Pancreas (tissue), 10 donors: Measurements from ENCODE around the gene C1QTNF8. TPM values are rescaled to one million over a fixed set of nuclear protein-coding genes. Genes with fewer than 3 reads are reported as not detected.
"Not testable (repeated sequence)": the region's sequence is repeated elsewhere in the genome, so short reads cannot be mapped to it uniquely, and the experiment has no call there.

Experiments used
- ATAC-seq, 4 donors: fragments of 200-7000 bp; cut with Tn5 transposase; one replicate each; pipeline versions ENCODE4 v1.8.0 to v1.9.1; 2020; ENCODE audit warnings: mild to moderate bottlenecking in 4 of 4, moderate library complexity in 4 of 4
- DNase-seq, 6 donors: peaks; one replicate each; pipeline ENCODE4 v3.0.0-alpha.2; 2020
- FAIRE-seq: peaks from 2 replicates; lab custom pipeline; 2012; peaks lifted over from hg19 to GRCh38; lab: Jason Lieb, UNC
- H3K27ac ChIP-seq, 4 donors: fragments of 200-600 bp; sonication (generic); 1 replicate in 3 of 4; 2 replicates in 1 of 4; pipeline versions ENCODE4 v1.5.0 to v1.8.0; 2020
- H3K27me3 ChIP-seq, 4 donors: fragments of 200-600 bp; one replicate each; pipeline ENCODE4 v1.8.0; 2021
- H3K36me3 ChIP-seq, 3 donors: fragments of 200-600 bp; sonication (generic) in 1 of 3; one replicate each; pipeline versions ENCODE4 v1.5.0 to v1.8.0; 2020 to 2021
- H3K4me1 ChIP-seq, 3 donors: fragments of 200-600 bp; one replicate each; pipeline ENCODE4 v1.8.0; 2021
- H3K4me3 ChIP-seq, 4 donors: fragments of 200-600 bp; sonication (generic) in 2 of 4; one replicate each; pipeline versions ENCODE4 v1.5.0 to v1.8.0; 2020 to 2021
- H3K9me3 ChIP-seq, 4 donors: fragments of 200-600 bp; one replicate each; pipeline ENCODE4 v1.8.0; 2021
- WGBS, 2 donors: extraction: QIAGEN DNeasy Blood & Tissue Kit; methylation state at CpG; one replicate each; pipeline ENCODE4 v1.1.7; 2013; 5-methylcytosine and 5-hydroxymethylcytosine counted together
- intact Hi-C, 3 donors: fragments of 100-400 bp; cut with DNase I; formaldehyde crosslinking; loops; one replicate each; pipeline versions ENCODE4 v1.11.1 to v1.14.2; 2022
- polyA plus RNA-seq, 2 donors: library from polyadenylated mRNA; stranded (reverse); fragments of 200-250 nt; gene quantifications; one replicate each; pipeline ENCODE4 v1.2.3, GENCODE V29; 2013
- total RNA-seq, 6 donors: library from RNA; stranded (reverse); fragmentation: NEBNext Ultra II Directional in 4 of 6; extraction: Animal tissue kit (Norgen Biotek cat#: 25700) in 4 of 6; gene quantifications; one replicate each; pipeline versions ENCODE4 v1.2.1 to v1.2.4, GENCODE V29; 2021 to 2023
- TF ChIP-seq, protein P1 (sequence below), 4 donors: fragments of 200-600 bp; sonication (generic) in 3 of 4; IDR thresholded peaks; one replicate each; pipeline versions ENCODE4 v1.5.0 to v1.8.0; 2021; ENCODE audit warnings: antibody characterized with exemption in 4 of 4
- donor health status: healthy with polysubstance abuse.
- donor health status: DM: no; HTN: no; CAD: no; lungs with moderate emphysema.
- donor health status: DM: no; HTN: no; CAD: no.
- donor health status: control.
- donor health status: control.
- donor health status: Bipolar disorder and iron deficiency.
- donor health status: DM: yes; HTN: yes; CAD: no.
- donor health status: DM: no; HTN: no; CAD: no.
- donor health status: DM: no; HTN: no; CAD: no.
- donor health status: DM: yes; HTN: yes; CAD: no.

The C1QTNF8 gene
- total and polyA plus RNA-seq, 8 donors: 0.23 TPM; not detected in 7

DNA sequence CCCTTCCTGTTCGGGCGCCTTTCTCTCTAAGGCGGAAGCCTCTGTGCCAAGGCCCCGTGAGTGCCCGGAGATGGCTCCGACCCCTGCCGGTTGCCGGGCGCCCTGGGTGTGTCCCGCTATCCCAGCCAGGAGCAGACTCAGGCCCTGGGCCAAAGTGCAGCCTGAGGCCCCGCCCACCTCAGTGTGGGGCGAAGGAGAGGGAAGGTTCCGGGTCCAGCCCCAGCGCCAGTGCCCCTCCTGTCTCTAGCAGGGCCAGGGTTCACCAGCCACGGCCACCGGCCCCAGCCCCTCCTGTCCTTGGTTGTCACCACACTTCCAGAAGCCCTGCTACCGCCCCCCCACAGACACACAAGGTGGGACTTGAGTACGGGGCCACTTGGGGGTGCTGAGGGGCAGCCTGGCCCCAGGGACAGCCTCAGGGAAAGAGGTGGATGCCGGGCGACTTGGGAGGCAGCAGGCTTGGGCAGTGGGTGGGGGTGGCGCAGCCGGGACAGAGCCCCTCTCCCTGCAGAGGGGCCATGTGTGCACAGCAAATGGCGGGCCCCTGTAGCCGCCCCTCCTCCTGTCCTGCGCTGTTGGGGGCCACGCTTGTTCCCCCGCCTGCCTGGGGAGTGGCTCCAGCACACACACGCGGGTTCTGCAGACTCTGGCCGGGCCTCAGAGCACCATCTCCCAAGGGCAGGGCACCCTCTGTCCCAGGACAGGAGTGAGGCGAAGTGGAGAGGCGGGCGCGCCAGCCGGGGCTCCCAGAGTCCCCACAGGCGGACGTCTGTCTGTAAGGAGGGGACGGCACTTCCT, 6.0 kb downstream of the C1QTNF8 start:
- Histone ChIP-seq H3K27me3 (peaks cover 0 to 40% (median 8%) of the 10 kb centered on the region in 4 donors), H3K27ac (no peak overlapping the region), H3K4me1 (peaks cover 0 to 4% (median 3%) of the 10 kb centered on the region in 3 donors), H3K9me3 (no peaks in the 10 kb centered on the region), H3K4me3 (peak overlapping the region in 2 of 4 donors; percentile 5 to 11), H3K36me3 (no peaks in the 10 kb centered on the region)
- TF ChIP-seq, protein P1, sequence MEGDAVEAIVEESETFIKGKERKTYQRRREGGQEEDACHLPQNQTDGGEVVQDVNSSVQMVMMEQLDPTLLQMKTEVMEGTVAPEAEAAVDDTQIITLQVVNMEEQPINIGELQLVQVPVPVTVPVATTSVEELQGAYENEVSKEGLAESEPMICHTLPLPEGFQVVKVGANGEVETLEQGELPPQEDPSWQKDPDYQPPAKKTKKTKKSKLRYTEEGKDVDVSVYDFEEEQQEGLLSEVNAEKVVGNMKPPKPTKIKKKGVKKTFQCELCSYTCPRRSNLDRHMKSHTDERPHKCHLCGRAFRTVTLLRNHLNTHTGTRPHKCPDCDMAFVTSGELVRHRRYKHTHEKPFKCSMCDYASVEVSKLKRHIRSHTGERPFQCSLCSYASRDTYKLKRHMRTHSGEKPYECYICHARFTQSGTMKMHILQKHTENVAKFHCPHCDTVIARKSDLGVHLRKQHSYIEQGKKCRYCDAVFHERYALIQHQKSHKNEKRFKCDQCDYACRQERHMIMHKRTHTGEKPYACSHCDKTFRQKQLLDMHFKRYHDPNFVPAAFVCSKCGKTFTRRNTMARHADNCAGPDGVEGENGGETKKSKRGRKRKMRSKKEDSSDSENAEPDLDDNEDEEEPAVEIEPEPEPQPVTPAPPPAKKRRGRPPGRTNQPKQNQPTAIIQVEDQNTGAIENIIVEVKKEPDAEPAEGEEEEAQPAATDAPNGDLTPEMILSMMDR (IDR thresholded peaks at IDR 0.05): no peak
- WGBS, 2 donors: 18 to 19% methylated on average over 30 to 38 of the region's 38 CpGs
- peak; percentile 59 to 90 (median 81) for ATAC-seq
- DNase-seq: peak in 4 of 6 donors; percentile 42 to 80 (median 66)
- intact Hi-C loops: no loop called here
- no peak for FAIRE-seq

- H3K9me3 ChIP-seq: no peaks in the 10 kb centered on the region
- DNase-seq (no peak), ATAC-seq (peak; percentile 36 to 64 (median 59)), FAIRE-seq (no peak)
- TF ChIP-seq, protein P1 (IDR thresholded peaks at IDR 0.05): no peak
- WGBS, 2 donors: 23 to 24% methylated on average over 14 to 17 of the region's 17 CpGs
- H3K4me1 ChIP-seq: peaks cover 0 to 4% (median 3%) of the 10 kb centered on the region in 3 donors
- H3K36me3 ChIP-seq: no peaks in the 10 kb centered on the region
- H3K27me3 ChIP-seq: peaks cover 0 to 43% (median 10%) of the 10 kb centered on the region in 4 donors
- peak overlapping the region in 1 of 4 donors; percentile 11 for H3K4me3 ChIP-seq
- intact Hi-C loops: no loop called here
- no peak overlapping the region for H3K27ac ChIP-seq
These were observed 6.6 kb downstream of the C1QTNF8 start for GRCh38 chr16:1089439-1089821.

- Histone ChIP-seq H3K9me3 (no peaks in the 10 kb centered on the region), H3K36me3 (no peaks in the 10 kb centered on the region), H3K4me3 (no peak overlapping the region), H3K27ac (no peak overlapping the region), H3K4me1 (peaks cover 0 to 4% (median 3%) of the 10 kb centered on the region in 3 donors), H3K27me3 (peaks cover 0 to 50% (median 10%) of the 10 kb centered on the region in 4 donors)
- peak in 2 of 4 donors; percentile 11 to 28 for ATAC-seq
- FAIRE-seq: no peak
- intact Hi-C loops: no loop called here
- TF ChIP-seq, protein P1 (IDR thresholded peaks at IDR 0.05): no peak
- DNase-seq: no peak
- WGBS, 2 donors: 28 to 31% methylated on average over 37 to 40 of the region's 40 CpGs
These were observed 7.5 kb downstream of the C1QTNF8 start for GRCh38 chr16:1088295-1089170.

DNA sequence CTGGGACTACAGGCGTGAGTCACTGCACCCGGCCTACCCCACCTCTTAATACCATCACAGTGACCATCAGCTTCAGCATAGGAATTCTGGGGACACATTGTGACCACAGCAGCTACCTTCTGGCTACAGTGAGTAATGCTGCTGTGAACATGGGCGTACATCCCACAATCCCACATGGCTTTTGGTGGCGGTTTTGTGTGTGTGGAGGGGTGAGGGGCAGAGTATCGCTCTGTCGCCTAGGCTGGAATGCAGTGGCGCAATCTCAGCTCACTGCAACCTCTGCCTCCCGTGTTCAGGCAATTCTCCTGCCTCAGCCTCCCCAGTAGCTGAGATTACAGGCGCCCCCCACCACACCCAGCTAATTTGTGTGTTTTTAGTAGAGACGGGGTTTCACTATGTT, 9.6 kb downstream of the C1QTNF8 start:
- H3K4me3 ChIP-seq, ATAC-seq, intact Hi-C loops, H3K9me3 ChIP-seq, H3K27ac ChIP-seq, H3K4me1 ChIP-seq, DNase-seq, H3K36me3 ChIP-seq, FAIRE-seq: not testable (repeated sequence)
- WGBS, 2 donors: 73 to 82% methylated on average over 10 of the region's 10 CpGs
- peaks cover 0 to 56% (median 10%) of the 10 kb centered on the region in 4 donors for H3K27me3 ChIP-seq

GRCh38 chr16:1084971-1085370, 11.1 kb downstream of the C1QTNF8 start:
- Histone ChIP-seq H3K36me3 (no peaks in the 10 kb centered on the region), H3K4me1 (peaks cover 0 to 4% (median 0%) of the 10 kb centered on the region in 3 donors), H3K4me3 (no peak overlapping the region), H3K27ac (no peak overlapping the region), H3K9me3 (no peaks in the 10 kb centered on the region), H3K27me3 (peaks cover 0 to 52% (median 10%) of the 10 kb centered on the region in 4 donors)
- intact Hi-C loops: no loop called here
- ATAC-seq: no peak
- DNase-seq: no peak
- TF ChIP-seq, protein P1 (IDR thresholded peaks at IDR 0.05): no peak
- no peak for FAIRE-seq
- 91 to 93% methylated on average over 6 of the region's 6 CpGs for WGBS, 2 donors
